Endothelial cell (in vitro differentiated cells): Measurements from ENCODE around the gene CCM2L. TPM values are rescaled to one million over a fixed set of nuclear protein-coding genes. Genes with fewer than 3 reads are reported as not detected.

Experiments
- DNase-seq: peaks from one replicate; pipeline ENCODE4 v3.0.0; 2021; ENCODE audit warnings: low spot score
- H3K27ac Mint-ChIP-seq: one replicate; pipeline ENCODE4 v1.8.0; 2021; ENCODE audit warnings: mixed read lengths, inconsistent platforms; ENCODE audit not compliant: unreplicated experiment
- H3K27me3 Mint-ChIP-seq: one replicate; pipeline ENCODE4 v1.8.0; 2021; ENCODE audit warnings: mild to moderate bottlenecking, moderate library complexity, mixed read lengths, inconsistent platforms; ENCODE audit not compliant: unreplicated experiment
- H3K36me3 Mint-ChIP-seq: one replicate; pipeline ENCODE4 v1.8.0; 2021; ENCODE audit warnings: mild to moderate bottlenecking, low read depth, mixed read lengths, inconsistent platforms; ENCODE audit not compliant: unreplicated experiment
- H3K4me1 Mint-ChIP-seq: one replicate; pipeline ENCODE4 v1.8.0; 2021; ENCODE audit warnings: mild to moderate bottlenecking, mixed read lengths, inconsistent platforms; ENCODE audit not compliant: unreplicated experiment
- H3K4me3 Mint-ChIP-seq: one replicate; pipeline ENCODE4 v1.8.0; 2021; ENCODE audit warnings: mild to moderate bottlenecking, mixed read lengths, inconsistent platforms; ENCODE audit not compliant: unreplicated experiment
- H3K9me3 Mint-ChIP-seq: one replicate; pipeline ENCODE4 v1.8.0; 2021; ENCODE audit warnings: mixed read lengths, inconsistent platforms; ENCODE audit not compliant: unreplicated experiment
- CTCF ChIP-seq: fragments of 200-600 bp; sonication (generic); IDR thresholded peaks from one replicate; pipeline ENCODE4 v1.5.0; 2021; ENCODE audit warnings: antibody characterized with exemption; ENCODE audit not compliant: unreplicated experiment
- total RNA-seq: library from RNA; stranded (reverse); fragmentation: NEBNext Ultra II Directional; extraction: Animal tissue kit (Norgen Biotek cat#: 25700); gene quantifications from one replicate; pipeline ENCODE4 v1.2.1, GENCODE V29; 2021; ENCODE audit not compliant: unreplicated experiment

Gene CCM2L
- total RNA-seq, 1 donor from 2014 or later = 27.2 TPM

- TF ChIP-seq CTCF = no peak
- Mint-ChIP-seq H3K27me3 (peaks cover 10% of the 10 kb centered on the region), H3K4me1 (peaks cover 12% of the 10 kb centered on the region), H3K27ac (no peak overlapping the region), H3K4me3 (no peak overlapping the region), H3K9me3 (no peaks in the 10 kb centered on the region), H3K36me3 (peaks cover 22% of the 10 kb centered on the region)
- no peak for DNase-seq
These were observed 14.6 kb downstream of the CCM2L start for GRCh38 chr20:32024683-32025295.

GRCh38 chr20:32027643-32028042 is 17.4 kb downstream of the CCM2L start:
- Mint-ChIP-seq H3K27me3 (peaks cover under 1% of the 10 kb centered on the region), H3K4me1 (peaks cover 5% of the 10 kb centered on the region), H3K9me3 (no peaks in the 10 kb centered on the region), H3K27ac (no peak overlapping the region), H3K36me3 (peaks cover 16% of the 10 kb centered on the region), H3K4me3 (no peak overlapping the region)
- DNase-seq = no peak
- no peak for TF ChIP-seq CTCF

- no peak for TF ChIP-seq CTCF
- Mint-ChIP-seq H3K27ac (no peak overlapping the region), H3K27me3 (peaks cover 5% of the 10 kb centered on the region), H3K36me3 (peaks cover 16% of the 10 kb centered on the region), H3K9me3 (no peaks in the 10 kb centered on the region), H3K4me3 (no peak overlapping the region), H3K4me1 (peaks cover 11% of the 10 kb centered on the region)
- no peak for DNase-seq
These were observed 18.6 kb downstream of the CCM2L start for GRCh38 chr20:32028647-32029372.

GRCh38 chr20:32029561-32029960 is 19.3 kb downstream of the CCM2L start:
- Mint-ChIP-seq H3K27me3 (peaks cover 5% of the 10 kb centered on the region), H3K27ac (no peak overlapping the region), H3K4me3 (no peak overlapping the region), H3K4me1 (peaks cover 11% of the 10 kb centered on the region), H3K9me3 (no peaks in the 10 kb centered on the region), H3K36me3 (peaks cover 16% of the 10 kb centered on the region)
- no peak for TF ChIP-seq CTCF
- DNase-seq = no peak
